OCI-LY7 (cell line): ENCODE data around the gene DAGLA.

Source experiments
- CTCF ChIP-seq: fragments of 200-600 bp; sonication (generic); conservative IDR thresholded peaks from 2 replicates; pipeline ENCODE4 v1.5.1; 2014; ENCODE audit warnings: mild to moderate bottlenecking, antibody characterized with exemption, low read length, moderate library complexity, mixed read lengths
- EZH2phosphoT487 ChIP-seq: fragments of 200-600 bp; sonication (generic); IDR thresholded peaks from 2 replicates; pipeline ENCODE4 v1.6.1; 2018; ENCODE audit warnings: low read depth, borderline replicate concordance, mild to moderate bottlenecking, mixed run types, antibody characterized with exemption, low read length, moderate library complexity, mixed read lengths

DNA sequence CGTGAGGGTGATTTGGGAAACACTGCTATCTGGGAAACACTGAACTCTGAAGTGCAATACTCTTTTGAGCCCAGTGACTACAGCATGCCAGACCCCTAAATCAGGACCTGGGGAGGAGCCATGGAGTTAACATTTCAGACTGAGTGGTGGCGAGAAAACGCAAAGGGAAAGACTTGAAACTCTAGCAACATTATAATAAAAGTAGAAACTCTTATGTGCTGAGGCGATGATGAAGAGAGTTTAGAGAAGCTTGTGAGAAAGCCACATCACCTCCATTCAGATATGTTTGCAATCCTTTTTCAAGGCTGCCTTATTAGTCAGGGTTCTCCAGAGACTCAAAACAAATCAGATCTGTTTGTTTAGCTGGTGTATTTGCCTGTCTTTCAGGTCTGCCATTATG, 114.4 kb downstream of the DAGLA start:
- TF ChIP-seq CTCF (no peak), EZH2phosphoT487 (no peak)
